H1 (cell line): ENCODE data around the gene DOK6. TPM values are rescaled to one million over a fixed set of nuclear protein-coding genes. Genes with fewer than 3 reads are reported as not detected.

ENCODE experiments used
- CTBP2 ChIP-seq: IDR thresholded peaks from 2 replicates; pipeline ENCODE4 v1.7.0; 2011; ENCODE audit warnings: borderline replicate concordance, mild to moderate bottlenecking, moderate library complexity, mixed read lengths, low read length; ENCODE audit not compliant: insufficient read depth, insufficient read length
- EP300 ChIP-seq, 2 experiments: IDR thresholded peaks; 1 replicate in 1 of 2; 2 replicates in 1 of 2; pipeline ENCODE4 v1.6.1; 2011 to 2012; ENCODE audit warnings: low read depth in 2 of 2, low read length in 2 of 2, mild to moderate bottlenecking in 2 of 2, borderline replicate concordance in 1 of 2, inconsistent platforms in 1 of 2, moderate library complexity in 1 of 2
- JUN ChIP-seq: IDR thresholded peaks from 2 replicates; pipeline ENCODE4 v1.6.1; 2011; ENCODE audit warnings: low read depth, mild to moderate bottlenecking, improper control_type of control experiment, low read length
- NRF1 ChIP-seq: IDR thresholded peaks from 2 replicates; pipeline ENCODE4 v1.6.1; 2011; ENCODE audit warnings: mild to moderate bottlenecking, low read depth, low read length, improper control_type of control experiment
- POLR2A ChIP-seq, 2 experiments: IDR thresholded peaks; 1 replicate in 1 of 2; 2 replicates in 1 of 2; pipeline ENCODE4 v1.6.1; 2011; ENCODE audit warnings: low read depth in 2 of 2, low read length in 2 of 2, mild to moderate bottlenecking in 2 of 2; ENCODE audit errors: control extremely low read depth in 1 of 2
- SIRT6 ChIP-seq: IDR thresholded peaks from one replicate; pipeline ENCODE4 v1.7.1; 2012; ENCODE audit warnings: low read length, inconsistent platforms
- polyA plus RNA-seq, 7 experiments: library from polyadenylated mRNA; depleted of rRNA in 3 of 7; stranded (reverse) in 5 of 7; unstranded in 2 of 7; fragments of >200 nt in 5 of 7; fragments of 200-250 nt in 2 of 7; gene quantifications; 1 replicate in 5 of 7; 2 replicates in 1 of 7; 4 replicates in 1 of 7; pipeline versions ENCODE4 v1.2.1 to v1.2.3, GENCODE V29; 2011 to 2013; ENCODE audit warnings: missing spikeins in 2 of 7, mixed read lengths in 2 of 7
- total RNA-seq: library from RNA; stranded (reverse); fragmentation: NEBNext Ultra II Directional; extraction: Animal tissue kit (Norgen Biotek cat#: 25700); gene quantifications from 2 replicates; pipeline ENCODE4 v1.2.1, GENCODE V29; 2021
- TF ChIP-seq, protein P1 (sequence below): fragments of 300-600 bp; sonication (generic); IDR thresholded peaks from 2 replicates; pipeline ENCODE4 v1.7.1; 2012; ENCODE audit warnings: low read length, moderate library complexity, mild to moderate bottlenecking, inconsistent platforms; ENCODE audit not compliant: insufficient replicate concordance
- TF ChIP-seq, protein P2 (sequence below): IDR thresholded peaks from 2 replicates; pipeline ENCODE4 v1.6.1; 2011; ENCODE audit warnings: low read depth, mild to moderate bottlenecking, low read length; ENCODE audit not compliant: insufficient read depth

The DOK6 gene
- total and polyA plus RNA-seq, 2 of the 8 experiments (the other 6 are each of a cell fraction or from before 2014, with no cell fraction given): 0.33 to 0.50 TPM

- TF ChIP-seq, protein P1, sequence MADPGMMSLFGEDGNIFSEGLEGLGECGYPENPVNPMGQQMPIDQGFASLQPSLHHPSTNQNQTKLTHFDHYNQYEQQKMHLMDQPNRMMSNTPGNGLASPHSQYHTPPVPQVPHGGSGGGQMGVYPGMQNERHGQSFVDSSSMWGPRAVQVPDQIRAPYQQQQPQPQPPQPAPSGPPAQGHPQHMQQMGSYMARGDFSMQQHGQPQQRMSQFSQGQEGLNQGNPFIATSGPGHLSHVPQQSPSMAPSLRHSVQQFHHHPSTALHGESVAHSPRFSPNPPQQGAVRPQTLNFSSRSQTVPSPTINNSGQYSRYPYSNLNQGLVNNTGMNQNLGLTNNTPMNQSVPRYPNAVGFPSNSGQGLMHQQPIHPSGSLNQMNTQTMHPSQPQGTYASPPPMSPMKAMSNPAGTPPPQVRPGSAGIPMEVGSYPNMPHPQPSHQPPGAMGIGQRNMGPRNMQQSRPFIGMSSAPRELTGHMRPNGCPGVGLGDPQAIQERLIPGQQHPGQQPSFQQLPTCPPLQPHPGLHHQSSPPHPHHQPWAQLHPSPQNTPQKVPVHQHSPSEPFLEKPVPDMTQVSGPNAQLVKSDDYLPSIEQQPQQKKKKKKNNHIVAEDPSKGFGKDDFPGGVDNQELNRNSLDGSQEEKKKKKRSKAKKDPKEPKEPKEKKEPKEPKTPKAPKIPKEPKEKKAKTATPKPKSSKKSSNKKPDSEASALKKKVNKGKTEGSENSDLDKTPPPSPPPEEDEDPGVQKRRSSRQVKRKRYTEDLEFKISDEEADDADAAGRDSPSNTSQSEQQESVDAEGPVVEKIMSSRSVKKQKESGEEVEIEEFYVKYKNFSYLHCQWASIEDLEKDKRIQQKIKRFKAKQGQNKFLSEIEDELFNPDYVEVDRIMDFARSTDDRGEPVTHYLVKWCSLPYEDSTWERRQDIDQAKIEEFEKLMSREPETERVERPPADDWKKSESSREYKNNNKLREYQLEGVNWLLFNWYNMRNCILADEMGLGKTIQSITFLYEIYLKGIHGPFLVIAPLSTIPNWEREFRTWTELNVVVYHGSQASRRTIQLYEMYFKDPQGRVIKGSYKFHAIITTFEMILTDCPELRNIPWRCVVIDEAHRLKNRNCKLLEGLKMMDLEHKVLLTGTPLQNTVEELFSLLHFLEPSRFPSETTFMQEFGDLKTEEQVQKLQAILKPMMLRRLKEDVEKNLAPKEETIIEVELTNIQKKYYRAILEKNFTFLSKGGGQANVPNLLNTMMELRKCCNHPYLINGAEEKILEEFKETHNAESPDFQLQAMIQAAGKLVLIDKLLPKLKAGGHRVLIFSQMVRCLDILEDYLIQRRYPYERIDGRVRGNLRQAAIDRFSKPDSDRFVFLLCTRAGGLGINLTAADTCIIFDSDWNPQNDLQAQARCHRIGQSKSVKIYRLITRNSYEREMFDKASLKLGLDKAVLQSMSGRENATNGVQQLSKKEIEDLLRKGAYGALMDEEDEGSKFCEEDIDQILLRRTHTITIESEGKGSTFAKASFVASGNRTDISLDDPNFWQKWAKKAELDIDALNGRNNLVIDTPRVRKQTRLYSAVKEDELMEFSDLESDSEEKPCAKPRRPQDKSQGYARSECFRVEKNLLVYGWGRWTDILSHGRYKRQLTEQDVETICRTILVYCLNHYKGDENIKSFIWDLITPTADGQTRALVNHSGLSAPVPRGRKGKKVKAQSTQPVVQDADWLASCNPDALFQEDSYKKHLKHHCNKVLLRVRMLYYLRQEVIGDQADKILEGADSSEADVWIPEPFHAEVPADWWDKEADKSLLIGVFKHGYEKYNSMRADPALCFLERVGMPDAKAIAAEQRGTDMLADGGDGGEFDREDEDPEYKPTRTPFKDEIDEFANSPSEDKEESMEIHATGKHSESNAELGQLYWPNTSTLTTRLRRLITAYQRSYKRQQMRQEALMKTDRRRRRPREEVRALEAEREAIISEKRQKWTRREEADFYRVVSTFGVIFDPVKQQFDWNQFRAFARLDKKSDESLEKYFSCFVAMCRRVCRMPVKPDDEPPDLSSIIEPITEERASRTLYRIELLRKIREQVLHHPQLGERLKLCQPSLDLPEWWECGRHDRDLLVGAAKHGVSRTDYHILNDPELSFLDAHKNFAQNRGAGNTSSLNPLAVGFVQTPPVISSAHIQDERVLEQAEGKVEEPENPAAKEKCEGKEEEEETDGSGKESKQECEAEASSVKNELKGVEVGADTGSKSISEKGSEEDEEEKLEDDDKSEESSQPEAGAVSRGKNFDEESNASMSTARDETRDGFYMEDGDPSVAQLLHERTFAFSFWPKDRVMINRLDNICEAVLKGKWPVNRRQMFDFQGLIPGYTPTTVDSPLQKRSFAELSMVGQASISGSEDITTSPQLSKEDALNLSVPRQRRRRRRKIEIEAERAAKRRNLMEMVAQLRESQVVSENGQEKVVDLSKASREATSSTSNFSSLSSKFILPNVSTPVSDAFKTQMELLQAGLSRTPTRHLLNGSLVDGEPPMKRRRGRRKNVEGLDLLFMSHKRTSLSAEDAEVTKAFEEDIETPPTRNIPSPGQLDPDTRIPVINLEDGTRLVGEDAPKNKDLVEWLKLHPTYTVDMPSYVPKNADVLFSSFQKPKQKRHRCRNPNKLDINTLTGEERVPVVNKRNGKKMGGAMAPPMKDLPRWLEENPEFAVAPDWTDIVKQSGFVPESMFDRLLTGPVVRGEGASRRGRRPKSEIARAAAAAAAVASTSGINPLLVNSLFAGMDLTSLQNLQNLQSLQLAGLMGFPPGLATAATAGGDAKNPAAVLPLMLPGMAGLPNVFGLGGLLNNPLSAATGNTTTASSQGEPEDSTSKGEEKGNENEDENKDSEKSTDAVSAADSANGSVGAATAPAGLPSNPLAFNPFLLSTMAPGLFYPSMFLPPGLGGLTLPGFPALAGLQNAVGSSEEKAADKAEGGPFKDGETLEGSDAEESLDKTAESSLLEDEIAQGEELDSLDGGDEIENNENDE: no peak
- TF ChIP-seq JUN: no peak
- no peak for TF ChIP-seq CTBP2
- TF ChIP-seq POLR2A (IDR thresholded peaks at IDR 0.05; ENCODE audit: control extremely low read depth in 1 of 2, low read depth in 2 of 2, low read length in 2 of 2): no peak
- TF ChIP-seq EP300 (IDR thresholded peaks at IDR 0.05; ENCODE audit: borderline replicate concordance in 1 of 2, low read depth in 2 of 2, low read length in 2 of 2): no peak
- TF ChIP-seq, protein P2, sequence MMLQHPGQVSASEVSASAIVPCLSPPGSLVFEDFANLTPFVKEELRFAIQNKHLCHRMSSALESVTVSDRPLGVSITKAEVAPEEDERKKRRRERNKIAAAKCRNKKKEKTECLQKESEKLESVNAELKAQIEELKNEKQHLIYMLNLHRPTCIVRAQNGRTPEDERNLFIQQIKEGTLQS: no peak
- no peak for TF ChIP-seq SIRT6
- no peak for TF ChIP-seq NRF1
- TF ChIP-seq, all 59 proteins: peak for 0
Observed at GRCh38 chr18:69725855-69726508, 325.3 kb downstream of the DOK6 start (continued).
